Measurements from ENCODE around the gene SSH3.
A peak's percentile ranks its signal among the peaks of the same experiment; 100 is the strongest.

Gene SSH3

DNA sequence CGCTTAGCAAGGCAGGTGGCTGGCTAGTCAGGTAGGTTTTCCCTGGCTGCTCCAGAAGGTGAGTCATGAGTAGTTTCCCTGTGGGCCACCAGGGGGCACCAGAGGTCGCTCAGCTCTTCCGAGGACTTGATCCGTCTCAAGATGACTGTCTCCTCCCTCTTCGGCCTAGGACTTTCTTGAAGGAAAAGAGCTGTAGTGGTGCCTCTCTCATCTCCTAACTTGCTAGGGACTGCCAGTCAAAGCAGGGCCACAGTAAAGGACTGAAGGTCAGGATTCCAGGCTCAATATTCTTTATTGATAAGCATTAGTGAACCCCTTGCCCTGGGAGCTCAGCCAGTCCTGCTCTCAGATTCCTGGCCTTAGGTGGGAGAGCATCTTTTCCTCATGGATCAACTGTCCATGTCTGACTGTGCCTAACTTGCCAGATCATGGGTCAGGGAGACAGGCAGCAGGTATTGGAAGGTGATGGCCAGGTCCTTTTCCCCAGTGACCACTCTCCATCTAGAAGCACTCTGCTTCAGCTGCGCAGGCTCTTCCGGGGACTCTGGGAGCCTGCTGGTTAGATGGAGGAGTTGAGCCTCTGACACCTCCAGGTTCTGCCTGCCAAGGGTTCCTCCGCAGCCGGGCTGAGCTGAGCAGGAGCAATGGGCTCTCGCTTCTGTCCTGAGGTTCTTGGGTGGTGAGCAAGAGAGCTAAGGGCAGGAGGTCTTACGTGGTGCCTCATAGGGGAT lies 48.1 kb downstream of the SSH3 start:
- DNase-seq: peak; percentile 59

GRCh38 chr11:67352546-67353316 lies 49.4 kb downstream of the SSH3 start:
- peak; percentile 63 for DNase-seq

GRCh38 chr11:67353317-67354074 lies 50.2 kb downstream of the SSH3 start, which contains the start of gene POLD4:
Gene POLD4, minus strand, starts transcription at chr11:67353546. Its CDS starts 147 bp downstream, at chr11:67353399.
- peak; percentile 95 for DNase-seq

- no peak for DNase-seq
Measured at GRCh38 chr11:67354075-67355022, 51.0 kb downstream of the SSH3 start.

DNA sequence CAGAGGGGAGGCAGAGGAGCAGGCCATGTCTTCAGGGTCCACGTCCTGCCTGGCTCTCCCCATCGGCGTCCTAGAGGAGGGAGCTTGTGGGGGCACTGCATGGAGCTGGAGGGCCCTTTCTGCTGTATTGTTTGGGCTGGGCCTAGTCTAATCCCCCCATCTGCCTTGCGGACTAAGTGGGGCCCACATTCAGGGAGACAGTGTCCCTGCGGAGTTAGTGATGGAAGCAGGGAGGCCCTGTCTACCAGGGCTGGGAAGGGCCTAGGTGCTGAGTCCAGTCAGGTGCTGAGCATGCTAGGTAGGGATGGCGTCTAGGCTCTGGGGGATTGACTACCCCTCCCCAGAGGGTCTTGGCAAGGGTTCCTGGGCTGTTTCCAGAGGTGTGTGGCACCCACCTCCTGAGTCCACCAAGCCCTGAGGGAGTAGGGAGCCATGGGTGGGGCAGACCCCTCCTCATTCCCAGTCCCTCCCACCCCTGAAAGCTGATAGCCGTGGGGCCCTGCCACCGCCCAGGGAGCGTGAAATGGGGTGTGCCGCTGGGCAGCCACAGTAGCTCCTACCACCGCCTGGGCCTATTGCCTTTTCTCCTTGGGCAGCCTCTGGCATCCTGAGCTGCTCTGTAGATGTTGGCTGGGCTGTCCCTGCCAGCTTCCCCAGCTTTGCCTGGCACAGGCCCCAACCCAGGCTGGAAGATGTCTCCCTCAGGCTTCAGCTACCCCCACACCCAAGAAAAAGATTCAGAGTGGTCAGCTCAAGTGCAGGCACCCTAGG lies 51.9 kb downstream of the SSH3 start:
- DNase-seq: no peak

GRCh38 chr11:67355794-67356386 lies 52.6 kb downstream of the SSH3 start:
- no peak for DNase-seq

- no peak for DNase-seq
Measured at GRCh38 chr11:67356387-67356863, 53.1 kb downstream of the SSH3 start.

- DNase-seq: peak; percentile 57
Measured at GRCh38 chr11:67356864-67357561, 53.7 kb downstream of the SSH3 start.

DNA sequence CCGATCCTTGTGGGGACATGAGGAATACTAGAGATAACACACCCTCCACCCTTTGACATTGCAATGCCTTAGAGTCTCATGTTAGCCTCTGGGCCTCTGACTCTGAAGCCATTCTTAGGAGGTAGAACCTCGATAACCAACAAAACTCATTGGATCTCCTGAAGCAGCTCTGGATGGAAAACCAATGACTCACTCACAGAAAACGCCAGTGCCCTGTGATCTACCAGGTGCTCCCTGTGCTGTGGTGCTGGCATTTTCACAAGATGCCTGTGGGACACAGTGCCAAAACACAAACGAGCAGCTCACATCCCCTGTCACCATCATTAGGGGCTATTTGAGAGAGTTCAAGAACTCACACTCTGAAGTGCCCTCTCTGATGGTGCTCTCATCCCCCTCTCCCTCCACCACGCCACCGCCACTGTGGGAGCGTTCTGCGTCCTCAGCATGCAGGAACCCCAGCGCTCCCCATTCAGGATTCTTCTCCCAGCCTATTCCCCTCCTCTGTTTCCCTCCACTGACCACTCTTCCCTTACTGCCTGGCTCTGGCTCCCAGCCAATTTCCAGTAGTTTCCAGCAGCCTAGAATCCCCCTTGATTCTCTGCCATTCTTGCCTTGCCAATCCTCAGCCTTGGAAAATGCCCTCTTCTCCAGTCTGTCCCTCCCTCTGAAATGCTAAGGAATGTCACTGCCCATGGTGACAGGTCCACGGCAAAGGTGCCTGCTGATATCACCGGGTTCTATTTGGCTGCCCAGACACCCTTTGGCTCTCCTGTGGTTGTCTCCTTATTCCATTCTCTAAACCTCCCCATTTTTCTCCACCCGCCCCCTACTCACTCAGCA lies 54.7 kb downstream of the SSH3 start:
- DNase-seq: no peak
